H1 (cell line): ENCODE results near the gene ODF4. TPM values are rescaled to one million over a fixed set of nuclear protein-coding genes. Genes with fewer than 3 reads are reported as not detected.

Source experiments
- CTCF ChIA-PET: fragments of 300-600 bp; sonication (Branson Sonifier 250); formaldehyde crosslinking; loops from one replicate; lab custom pipeline; 2021; ENCODE audit not compliant: partially characterized antibody; lab: Charles Lee
- POLR2A ChIA-PET: fragments of 300-600 bp; sonication (Branson Sonifier 250); formaldehyde crosslinking; loops from one replicate; lab custom pipeline; 2021; ENCODE audit warnings: inconsistent platforms; ENCODE audit not compliant: partially characterized antibody; lab: Charles Lee
- DNase-seq, 2 experiments: peaks; one replicate each; pipeline versions ENCODE4 v3.0.0 to v3.0.0-alpha.2; 2010 to 2022; ENCODE audit warnings: low spot score in 2 of 2, low read depth in 1 of 2, mixed read lengths in 1 of 2
- FAIRE-seq: peaks from 2 replicates; lab custom pipeline; 2011; peaks lifted over from hg19 to GRCh38; lab: Jason Lieb, UNC
- H2AFZ ChIP-seq: 2 replicates; pipeline ENCODE4 v1.8.1; 2012; ENCODE audit warnings: low read length, inconsistent platforms
- H2AK5ac ChIP-seq: 2 replicates; pipeline ENCODE4 v1.6.1; 2013; ENCODE audit warnings: low read depth, low read length
- H2BK120ac ChIP-seq: replicated peaks from 2 replicates; pipeline ENCODE3; 2013; ENCODE audit warnings: low read depth, low read length, inconsistent platforms
- H2BK12ac ChIP-seq: 2 replicates; pipeline ENCODE4 v1.6.1; 2013; ENCODE audit warnings: low read depth, low read length
- H2BK15ac ChIP-seq: 2 replicates; pipeline ENCODE4 v1.6.1; 2013; ENCODE audit warnings: low read length
- H2BK20ac ChIP-seq: 2 replicates; pipeline ENCODE4 v1.6.1; 2013; ENCODE audit warnings: low read length
- H2BK5ac ChIP-seq: 2 replicates; pipeline ENCODE4 v1.6.1; 2013; ENCODE audit warnings: low read depth, low read length
- H3K14ac ChIP-seq: 2 replicates; pipeline ENCODE4 v1.6.1; 2013; ENCODE audit warnings: inconsistent platforms; ENCODE audit not compliant: insufficient read length
- H3K18ac ChIP-seq: 2 replicates; pipeline ENCODE4 v1.6.1; 2013; ENCODE audit warnings: low read length; ENCODE audit errors: extremely low read depth
- H3K23ac ChIP-seq: 2 replicates; pipeline ENCODE4 v1.6.1; 2013; ENCODE audit warnings: inconsistent platforms; ENCODE audit not compliant: insufficient read length
- H3K23me2 ChIP-seq: 2 replicates; pipeline ENCODE4 v1.6.1; 2013; ENCODE audit warnings: low read depth, low read length
- H3K27ac ChIP-seq: 2 replicates; pipeline ENCODE4 v1.6.1; 2011; ENCODE audit warnings: low read depth, low read length, inconsistent platforms
- H3K27me3 ChIP-seq, 4 experiments: replicated peaks in 1 of 4; 1 replicate in 1 of 4; 2 replicates in 3 of 4; pipeline versions ENCODE4 v1.6.1 to v1.8.1; 2011 to 2013; ENCODE audit warnings: low read length in 3 of 4, mild to moderate bottlenecking in 3 of 4, inconsistent platforms in 2 of 4, mixed read lengths in 2 of 4, moderate library complexity in 1 of 4; ENCODE audit not compliant: control insufficient read depth in 3 of 4, insufficient read depth in 3 of 4; ENCODE audit errors: extremely low read depth in 1 of 4
- H3K36me3 ChIP-seq, 4 experiments: 2 replicates each; pipeline versions ENCODE4 v1.6.1 to v1.8.1; 2011 to 2013; ENCODE audit warnings: mild to moderate bottlenecking in 4 of 4, low read length in 3 of 4, moderate library complexity in 2 of 4, control low read depth in 1 of 4, inconsistent platforms in 1 of 4; ENCODE audit not compliant: insufficient read depth in 4 of 4, control insufficient read depth in 2 of 4
- H3K4ac ChIP-seq: replicated peaks from 2 replicates; pipeline ENCODE3; 2013; ENCODE audit warnings: low read length, low read depth, mixed read lengths, inconsistent platforms; ENCODE audit not compliant: insufficient read length
- H3K4me1 ChIP-seq, 4 experiments: replicated peaks in 1 of 4; 1 replicate in 1 of 4; 2 replicates in 3 of 4; pipeline versions ENCODE4 v1.6.1 to v1.8.1; 2011 to 2013; ENCODE audit warnings: low read length in 3 of 4, inconsistent platforms in 2 of 4, mixed read lengths in 1 of 4; ENCODE audit not compliant: insufficient read depth in 4 of 4, control insufficient read depth in 3 of 4
- H3K4me2 ChIP-seq, 2 experiments: 2 replicates each; pipeline versions ENCODE4 v1.6.1 to v1.8.1; 2011 to 2013; ENCODE audit warnings: low read depth in 2 of 2, low read length in 2 of 2, control low read depth in 1 of 2, inconsistent platforms in 1 of 2, mild to moderate bottlenecking in 1 of 2; ENCODE audit not compliant: insufficient read depth in 1 of 2
- H3K4me3 ChIP-seq, 4 experiments: fragments of 200-600, 300-600 bp in 1 of 4; sonication (generic), shearing (Covaris generic), sonication (Bioruptor Twin) in 1 of 4; 2 replicates each; pipeline versions ENCODE4 v1.5.1 to v1.8.1; 2011 to 2016; ENCODE audit warnings: low read length in 4 of 4, low read depth in 3 of 4, control low read depth in 2 of 4, inconsistent platforms in 2 of 4, mild to moderate bottlenecking in 2 of 4, mixed read lengths in 1 of 4, moderate library complexity in 1 of 4; ENCODE audit not compliant: insufficient read depth in 2 of 4; ENCODE audit errors: extremely low read depth in 1 of 4
- H3K56ac ChIP-seq: replicated peaks from 2 replicates; pipeline ENCODE3; 2013; ENCODE audit warnings: low read depth, mild to moderate bottlenecking, mixed read lengths, low read length, inconsistent platforms; ENCODE audit not compliant: insufficient read length
- H3K79me1 ChIP-seq: 2 replicates; pipeline ENCODE4 v1.6.1; 2013; ENCODE audit warnings: low read depth, low read length, control low read depth
- H3K79me2 ChIP-seq, 2 experiments: 2 replicates each; pipeline versions ENCODE4 v1.6.1 to v1.8.1; 2012 to 2013; ENCODE audit warnings: low read length in 2 of 2, mild to moderate bottlenecking in 2 of 2, inconsistent platforms in 1 of 2; ENCODE audit not compliant: insufficient read depth in 2 of 2, control insufficient read depth in 1 of 2
- H3K9ac ChIP-seq, 4 experiments: replicated peaks in 1 of 4; 1 replicate in 1 of 4; 2 replicates in 3 of 4; pipeline versions ENCODE4 v1.6.1 to v1.8.1; 2011 to 2013; ENCODE audit warnings: low read depth in 3 of 4, low read length in 3 of 4, control low read depth in 2 of 4, mild to moderate bottlenecking in 2 of 4, moderate library complexity in 2 of 4, inconsistent platforms in 1 of 4; ENCODE audit errors: extremely low read depth in 1 of 4
- H3K9me3 ChIP-seq, 2 experiments: 2 replicates each; pipeline versions ENCODE4 v1.6.1 to v1.8.1; 2012 to 2013; ENCODE audit warnings: mild to moderate bottlenecking in 2 of 2, moderate library complexity in 2 of 2, control low read depth in 1 of 2, inconsistent platforms in 1 of 2, low read depth in 1 of 2, low read length in 1 of 2, mixed read lengths in 1 of 2; ENCODE audit not compliant: insufficient read depth in 2 of 2
- H4K20me1 ChIP-seq, 2 experiments: replicated peaks in 1 of 2; 2 replicates each; pipeline versions ENCODE3 to v1.8.1; 2011 to 2013; ENCODE audit warnings: inconsistent platforms in 2 of 2, low read length in 2 of 2, mild to moderate bottlenecking in 1 of 2; ENCODE audit not compliant: insufficient read depth in 2 of 2, control insufficient read depth in 1 of 2
- H4K5ac ChIP-seq: 2 replicates; pipeline ENCODE4 v1.6.1; 2013; ENCODE audit warnings: low read length, low read depth, mixed read lengths, inconsistent platforms; ENCODE audit not compliant: insufficient read length
- H4K8ac ChIP-seq: 2 replicates; pipeline ENCODE4 v1.8.0; 2013; ENCODE audit warnings: mild to moderate bottlenecking, moderate library complexity, low read length, inconsistent platforms; ENCODE audit not compliant: insufficient read depth; ENCODE audit errors: extremely low read depth
- H4K91ac ChIP-seq: replicated peaks from 2 replicates; pipeline ENCODE3; 2013; ENCODE audit warnings: low read length, mixed read lengths, inconsistent platforms; ENCODE audit not compliant: insufficient read length
- BCL11A ChIP-seq, 2 experiments: IDR thresholded peaks; one replicate each; pipeline ENCODE4 v1.6.1; 2011; ENCODE audit warnings: low read depth in 2 of 2, low read length in 2 of 2, mild to moderate bottlenecking in 2 of 2
- CHD2 ChIP-seq: IDR thresholded peaks from 2 replicates; pipeline ENCODE4 v1.6.1; 2012; ENCODE audit warnings: low read length, improper control_type of control experiment
- MAFK ChIP-seq: IDR thresholded peaks from 2 replicates; pipeline ENCODE4 v1.6.1; 2012; ENCODE audit warnings: low read depth, mild to moderate bottlenecking, improper control_type of control experiment, low read length
- PHF8 ChIP-seq: fragments of 200-600 bp; sonication (generic); conservative IDR thresholded peaks from 2 replicates; pipeline ENCODE4 v1.7.1; 2012; ENCODE audit warnings: low read depth, mild to moderate bottlenecking, inconsistent platforms, low read length, moderate library complexity
- RFX5 ChIP-seq: IDR thresholded peaks from 2 replicates; pipeline ENCODE4 v1.6.1; 2011; ENCODE audit warnings: low read depth, low read length, improper control_type of control experiment, borderline replicate concordance
- RNF2 ChIP-seq: fragments of 200-900, 300-1000 bp; sonication (generic); IDR thresholded peaks from 2 replicates; pipeline ENCODE4 v1.7.1; 2016; ENCODE audit warnings: borderline replicate concordance, low read depth, mild to moderate bottlenecking, antibody characterized with exemption, low read length; ENCODE audit not compliant: poor library complexity, severe bottlenecking; ENCODE audit errors: missing control alignments
- RXRA ChIP-seq: IDR thresholded peaks from 2 replicates; pipeline ENCODE4 v1.6.1; 2011; ENCODE audit warnings: low read depth, mild to moderate bottlenecking, low read length, moderate library complexity; ENCODE audit not compliant: insufficient read depth
- SAP30 ChIP-seq: fragments of 300-600 bp; sonication (generic); IDR thresholded peaks from 2 replicates; pipeline ENCODE4 v1.7.1; 2012; ENCODE audit warnings: low read length, moderate library complexity, mild to moderate bottlenecking, inconsistent platforms; ENCODE audit not compliant: insufficient read depth, insufficient replicate concordance
- SIX5 ChIP-seq: IDR thresholded peaks from 2 replicates; pipeline ENCODE4 v1.6.1; 2011; ENCODE audit warnings: mild to moderate bottlenecking, low read depth, low read length
- SP4 ChIP-seq: IDR thresholded peaks from 2 replicates; pipeline ENCODE4 v1.6.1; 2012; ENCODE audit warnings: low read length, inconsistent platforms
- WGBS, 2 experiments: shearing (Covaris generic) in 1 of 2; methylation state at CpG; one replicate each; pipeline versions ENCODE4 v1.1.6 to v1.1.7; 2013 to 2015; ENCODE audit warnings: low lambda C conversion rate in 2 of 2, mixed read lengths in 2 of 2, inconsistent platforms in 1 of 2, low coverage in 1 of 2, missing lambda C conversion rate in 1 of 2; ENCODE audit not compliant: insufficient replicate concordance in 2 of 2, insufficient coverage in 1 of 2, insufficient read length in 1 of 2; ENCODE audit errors: extremely low coverage in 1 of 2, missing lambda C conversion rate in 1 of 2; 5-methylcytosine and 5-hydroxymethylcytosine counted together
- polyA plus RNA-seq, 7 experiments: library from polyadenylated mRNA; depleted of rRNA in 3 of 7; stranded (reverse) in 5 of 7; unstranded in 2 of 7; fragments of >200 nt in 5 of 7; fragments of 200-250 nt in 2 of 7; gene quantifications; 1 replicate in 5 of 7; 2 replicates in 1 of 7; 4 replicates in 1 of 7; pipeline versions ENCODE4 v1.2.1 to v1.2.3, GENCODE V29; 2011 to 2013; ENCODE audit warnings: missing spikeins in 2 of 7, mixed read lengths in 2 of 7
- total RNA-seq: library from RNA; stranded (reverse); fragmentation: NEBNext Ultra II Directional; extraction: Animal tissue kit (Norgen Biotek cat#: 25700); gene quantifications from 2 replicates; pipeline ENCODE4 v1.2.1, GENCODE V29; 2021
- TF ChIP-seq, protein P1 (sequence below): IDR thresholded peaks from 2 replicates; pipeline ENCODE4 v1.6.1; 2011; ENCODE audit warnings: low read length, improper control_type of control experiment

Gene ODF4
- total and polyA plus RNA-seq, 2 of the 8 experiments (the other 6 are each of a cell fraction or from before 2014, with no cell fraction given) = not detected

- WGBS, 2 experiments = 80% methylated on average over 6 of the region's 6 CpGs; no CpG with 5 or more reads in 1 of the 2 experiments
- no peak for DNase-seq
- Histone ChIP-seq H2BK120ac (no peak overlapping the region), H3K9ac (no peak overlapping the region), H3K9me3 (no peaks in the 10 kb centered on the region), H3K4me3 (no peak overlapping the region), H3K79me2 (no peaks in the 10 kb centered on the region), H4K5ac (no peak overlapping the region), H3K23ac (no peak overlapping the region), H2BK12ac (no peak overlapping the region), H3K56ac (no peak overlapping the region), H3K18ac (no peak overlapping the region), H4K8ac (no peak overlapping the region), H4K91ac (no peak overlapping the region), H3K4me1 (peaks cover 0 to 4% (median 3%) of the 10 kb centered on the region in 4 experiments; a peak in 4 of 7 replicates), H4K20me1 (no peaks in the 10 kb centered on the region), H3K27ac (no peak overlapping the region), H2BK5ac (no peak overlapping the region), H3K4ac (no peak overlapping the region), H3K23me2 (no peaks in the 10 kb centered on the region), H3K79me1 (no peaks in the 10 kb centered on the region), H3K27me3 (no peaks in the 10 kb centered on the region), H2BK20ac (no peak overlapping the region), H3K4me2 (no peak overlapping the region), H2AFZ (no peak overlapping the region), H3K36me3 (no peaks in the 10 kb centered on the region), H3K14ac (no peak overlapping the region), H2AK5ac (no peak overlapping the region), H2BK15ac (no peak overlapping the region)
- POLR2A ChIA-PET = interaction anchor here (1.0 to 5.8 kb wide), 6 partner anchors 17 to 172 kb away, joined by 3 to 26 read pairs (median 4); partner anchors contain the start of genes KRABD2 and RPL26
- CTCF ChIA-PET = interaction anchor here (0.6 to 0.8 kb wide), 3 partner anchors 9 to 27 kb away, joined by 3 to 4 read pairs (median 4); no protein-coding TSS in a partner anchor
- no peak for FAIRE-seq
- TF ChIP-seq SP4 (no peak), SAP30 (no peak), SIX5 (no peak), CHD2 (no peak), PHF8 (no peak), RXRA (no peak), RNF2 (no peak), RFX5 (no peak), MAFK (no peak), BCL11A (IDR thresholded peaks at IDR 0.05; ENCODE audit: low read depth in 2 of 2, low read length in 2 of 2) (no peak)
- TF ChIP-seq, protein P1, sequence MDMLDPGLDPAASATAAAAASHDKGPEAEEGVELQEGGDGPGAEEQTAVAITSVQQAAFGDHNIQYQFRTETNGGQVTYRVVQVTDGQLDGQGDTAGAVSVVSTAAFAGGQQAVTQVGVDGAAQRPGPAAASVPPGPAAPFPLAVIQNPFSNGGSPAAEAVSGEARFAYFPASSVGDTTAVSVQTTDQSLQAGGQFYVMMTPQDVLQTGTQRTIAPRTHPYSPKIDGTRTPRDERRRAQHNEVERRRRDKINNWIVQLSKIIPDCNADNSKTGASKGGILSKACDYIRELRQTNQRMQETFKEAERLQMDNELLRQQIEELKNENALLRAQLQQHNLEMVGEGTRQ = no peak
These were observed 5.5 kb downstream of the ODF4 start for GRCh38 chr17:8345052-8345690.
